GM18498 (cell line): ENCODE data around the gene TRIM25.

ENCODE experiments used
- ATAC-seq: cut with Tn5 transposase; IDR thresholded peaks from one replicate; pipeline ENCODE4 v1.9.1; 2021; ENCODE audit warnings: mild to moderate bottlenecking, moderate library complexity; ENCODE audit not compliant: unreplicated experiment

TRIM25 gene

DNA sequence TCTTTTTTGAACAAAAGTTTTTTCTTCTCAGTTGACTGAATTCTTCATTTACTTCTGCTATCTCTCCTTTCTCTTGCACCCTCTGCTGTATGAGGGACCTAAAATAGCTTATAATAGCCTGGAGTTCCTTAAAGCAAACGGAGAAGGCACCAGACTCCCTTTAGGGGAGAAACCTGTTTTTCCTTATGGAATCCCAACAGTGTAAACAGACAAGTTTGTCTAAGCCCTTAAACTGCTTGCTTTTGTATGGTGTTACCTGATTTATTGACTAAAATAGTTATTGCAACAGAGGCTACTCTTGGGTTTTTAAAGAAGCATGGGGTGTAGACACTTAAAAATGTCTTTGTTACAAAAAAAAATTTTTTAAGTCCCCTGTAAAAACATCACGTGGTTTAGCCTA is 12.9 kb upstream of the TRIM25 start:
- ATAC-seq, result no peak

- no peak for ATAC-seq
Measured at GRCh38 chr17:56926270-56926669, 12.4 kb upstream of the TRIM25 start.

DNA sequence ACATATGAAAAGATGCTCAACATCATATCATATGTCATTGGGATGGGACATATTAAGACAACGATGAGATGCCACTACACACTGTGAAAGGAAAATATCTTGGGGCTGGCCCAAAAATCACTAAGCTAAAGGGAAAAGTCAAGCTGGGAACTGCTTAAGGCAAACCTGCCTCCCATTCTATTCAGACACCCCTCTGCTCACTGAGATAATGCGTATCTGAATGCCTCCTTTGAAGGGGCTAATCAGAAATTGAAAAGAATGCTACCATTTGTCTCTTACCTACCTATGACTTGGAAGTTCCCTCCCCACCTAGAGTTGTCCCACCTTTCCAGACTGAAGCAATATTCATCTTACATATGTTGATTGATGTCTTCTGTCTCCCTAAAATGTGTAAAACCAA is 11.2 kb upstream of the TRIM25 start:
- no peak for ATAC-seq

GRCh38 chr17:56919717-56920116 is 5.9 kb upstream of the TRIM25 start:
- ATAC-seq, result no peak

DNA sequence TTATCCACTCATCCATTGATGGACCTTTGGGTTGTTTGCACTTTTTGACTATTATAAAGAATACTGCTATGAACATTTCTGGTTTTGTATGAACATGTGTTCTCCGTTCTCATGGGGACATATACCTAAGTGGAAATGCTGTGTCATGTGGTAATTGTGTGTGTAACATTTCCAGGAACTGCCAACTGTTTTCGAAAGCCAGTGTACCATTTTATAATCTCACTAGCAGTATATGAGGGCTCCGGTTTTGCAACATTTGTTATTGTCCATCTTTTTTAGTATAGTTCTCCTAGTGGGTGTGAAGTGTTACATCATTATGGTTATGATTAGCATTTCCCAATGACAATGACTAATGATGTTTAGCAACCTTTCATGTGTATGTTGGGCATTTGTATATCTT is 5.1 kb upstream of the TRIM25 start:
- ATAC-seq, result no peak

- no peak for ATAC-seq
Measured at GRCh38 chr17:56917559-56918296, 3.9 kb upstream of the TRIM25 start.

GRCh38 chr17:56914581-56915273 is 878 bp upstream of the TRIM25 start:
- ATAC-seq, result no peak

DNA sequence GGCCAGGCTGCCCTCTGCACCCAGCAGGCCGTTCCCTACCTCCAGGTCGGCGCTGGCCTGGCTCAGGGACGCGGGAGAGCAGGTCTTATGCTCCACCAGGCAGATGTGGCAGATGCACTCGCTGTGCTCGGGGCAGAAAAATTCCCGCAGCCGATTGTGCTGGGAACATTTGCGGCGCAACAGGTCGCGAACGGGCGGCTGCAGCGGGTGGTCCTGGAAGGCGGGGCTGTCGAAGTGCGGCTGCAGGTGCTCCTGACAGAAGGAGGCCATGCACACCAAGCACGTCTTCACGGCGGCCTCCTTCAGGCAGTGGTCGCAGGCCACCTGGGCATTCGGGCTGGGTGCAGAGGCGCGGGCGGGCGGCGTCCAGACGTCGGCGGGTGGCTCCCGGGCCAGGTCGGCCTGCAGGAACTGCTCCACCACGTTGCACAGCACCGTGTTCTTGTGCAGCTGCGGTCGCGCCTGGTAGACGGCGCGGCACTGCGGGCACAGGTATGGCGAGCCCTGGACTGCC is 439 bp downstream of the TRIM25 start:
- ATAC-seq, result peak; percentile 47

DNA sequence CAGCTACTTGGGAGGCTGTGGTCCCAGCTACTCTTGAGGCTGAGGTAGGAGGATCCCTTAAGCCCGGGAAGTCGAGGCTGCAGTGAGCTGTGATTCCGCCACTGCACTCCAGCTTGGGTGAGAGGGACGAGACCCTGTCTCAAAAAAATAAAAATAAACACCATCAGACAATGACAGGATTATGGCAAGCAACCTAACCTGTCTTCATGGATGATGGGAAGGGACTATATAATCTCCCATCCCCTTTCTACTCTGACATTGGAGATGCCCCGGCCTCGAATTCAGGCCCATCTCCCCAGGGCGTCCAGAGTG is 893 bp downstream of the TRIM25 start:
- ATAC-seq, result no peak

- no peak for ATAC-seq
Measured at GRCh38 chr17:56912105-56912999, 1.5 kb downstream of the TRIM25 start.

DNA sequence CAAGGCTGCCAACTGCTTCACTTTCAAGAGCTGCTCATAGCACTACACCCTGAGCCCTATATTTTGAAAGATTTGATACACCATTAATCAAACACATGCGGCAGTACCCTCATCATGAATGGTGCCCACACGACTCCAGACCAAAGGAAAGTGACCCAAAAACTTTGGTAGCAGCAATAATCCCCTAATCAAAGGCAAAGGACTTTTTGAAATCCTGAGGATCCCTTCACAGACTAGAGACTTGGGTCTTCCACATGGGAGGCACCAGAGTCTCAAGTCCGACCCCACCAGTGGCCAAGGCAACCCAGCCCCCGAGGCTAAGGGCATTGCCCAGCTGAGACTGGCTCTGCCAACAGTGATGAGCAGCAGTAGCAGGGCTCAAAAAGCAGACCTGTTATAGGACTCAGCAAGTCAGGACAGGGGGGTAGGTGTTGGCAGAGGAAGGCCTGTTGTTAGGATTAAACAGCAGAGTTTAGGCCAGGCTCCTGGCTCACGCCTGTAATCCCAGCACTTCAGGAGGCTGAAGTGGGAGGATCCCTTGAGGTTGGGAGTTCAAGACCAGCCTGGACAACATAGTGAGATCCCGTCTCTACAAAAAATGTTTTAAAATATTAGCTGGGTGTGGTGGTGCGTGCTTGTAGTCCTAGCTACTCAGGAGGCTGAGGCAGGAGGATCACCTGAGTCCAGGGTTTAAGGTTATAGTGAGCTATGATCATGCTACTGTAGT is 3.2 kb downstream of the TRIM25 start:
- ATAC-seq, result no peak

- ATAC-seq, result no peak
Measured at GRCh38 chr17:56909742-56910508, 3.9 kb downstream of the TRIM25 start.

- ATAC-seq, result peak; percentile 91
Measured at GRCh38 chr17:56908001-56908542, 5.8 kb downstream of the TRIM25 start.

GRCh38 chr17:56903560-56903959 is 10.3 kb downstream of the TRIM25 start:
- ATAC-seq, result no peak

GRCh38 chr17:56902348-56902747 is 11.5 kb downstream of the TRIM25 start:
- ATAC-seq, result no peak

DNA sequence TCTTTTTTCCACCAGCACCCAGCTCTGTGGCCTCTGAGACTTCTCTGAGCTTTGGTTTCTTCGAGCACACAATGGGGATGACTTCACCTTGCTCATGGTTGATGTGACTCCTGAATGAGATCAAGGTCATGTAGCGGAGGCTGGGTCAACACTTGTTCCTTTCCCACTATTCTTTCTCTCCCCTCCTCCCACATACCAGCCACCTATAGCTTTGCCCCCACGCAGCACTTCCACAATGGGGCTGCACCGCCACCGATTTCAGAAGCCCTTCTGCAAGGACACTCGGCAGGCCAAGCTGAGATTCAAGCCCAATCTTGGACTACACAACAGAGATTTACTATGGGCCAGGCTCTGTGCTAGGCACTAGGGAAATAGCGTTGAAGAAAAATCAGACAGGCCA is 14.4 kb downstream of the TRIM25 start:
- ATAC-seq, result no peak

- no peak for ATAC-seq
Measured at GRCh38 chr17:56898874-56899273, 15.0 kb downstream of the TRIM25 start.

DNA sequence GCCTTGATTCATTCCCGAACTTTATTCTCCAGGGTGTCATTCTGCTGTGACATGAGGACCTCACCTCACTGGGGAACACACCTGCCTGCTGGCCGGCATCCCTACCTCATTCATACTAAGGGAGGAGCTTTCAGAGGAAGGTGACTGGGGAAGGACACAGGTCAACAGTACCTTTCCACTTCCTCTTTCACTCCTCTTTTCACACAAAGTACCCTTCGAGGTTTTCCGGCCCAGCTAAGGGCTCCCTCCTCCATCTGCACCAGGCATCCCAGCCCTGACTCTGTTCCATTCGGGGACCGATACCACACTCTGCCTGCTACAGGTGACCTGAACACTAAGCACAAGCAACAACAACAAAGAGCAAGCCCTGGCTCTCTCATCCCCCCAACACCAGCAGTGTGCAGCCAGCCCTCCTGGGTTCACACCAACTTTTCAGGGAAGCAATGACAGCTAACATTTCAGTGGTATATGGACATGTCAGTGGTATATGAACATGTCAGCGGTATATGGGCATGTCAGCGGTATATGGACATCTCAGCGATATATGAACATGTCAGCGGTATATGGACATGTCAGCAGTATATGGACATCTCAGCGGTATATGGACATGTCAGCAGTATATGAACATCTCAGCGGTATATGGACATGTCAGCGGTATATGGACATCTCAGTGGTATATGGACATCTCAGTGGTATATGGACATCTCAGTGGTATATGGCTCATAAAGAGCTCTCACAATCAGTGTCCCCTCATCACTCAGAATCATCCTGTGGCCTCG is 16.0 kb downstream of the TRIM25 start:
- ATAC-seq, result peak; percentile 55

DNA sequence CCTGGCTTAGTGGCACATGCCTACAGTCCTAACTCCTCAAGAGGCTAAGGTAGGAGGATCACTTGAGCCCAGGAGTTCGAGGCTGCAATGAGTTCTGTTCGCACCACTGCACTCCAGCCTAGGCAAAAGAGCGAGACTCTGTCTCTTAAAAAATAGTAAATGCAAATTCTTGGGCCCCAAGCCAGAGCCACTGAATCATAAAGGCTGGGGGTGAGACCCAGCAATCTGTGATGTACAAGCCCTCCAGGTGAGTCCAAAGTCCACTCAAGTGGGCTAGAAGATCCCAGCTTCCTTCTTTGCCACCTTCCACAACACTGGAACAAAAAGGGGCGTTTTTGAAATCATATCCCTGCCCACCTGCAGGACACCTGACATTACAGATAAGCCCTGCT is 16.9 kb downstream of the TRIM25 start:
- no peak for ATAC-seq
